ENCODE measurements around the gene NFATC2.

NFATC2 gene

GRCh38 chr20:51449498-51450220 is 92.9 kb downstream of the NFATC2 start:
- no peak for DNase-seq

DNA sequence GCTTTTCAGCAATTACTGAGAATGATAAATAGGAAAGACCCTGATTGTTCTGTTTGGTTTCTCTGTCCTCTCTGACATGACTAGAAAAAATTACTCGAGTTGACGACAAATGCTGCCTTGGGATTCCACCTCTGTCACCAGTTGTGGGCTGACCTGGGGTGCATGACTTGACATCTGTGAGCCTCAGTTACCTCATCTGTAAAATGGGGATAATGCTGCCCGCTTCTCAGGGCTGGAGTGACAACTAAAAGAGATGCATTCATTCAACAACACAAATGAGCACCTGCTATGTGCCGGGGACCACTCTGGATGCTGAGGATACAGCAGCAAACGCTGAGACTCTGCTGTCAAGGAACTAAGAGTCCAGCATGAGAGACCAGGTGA is 94.8 kb downstream of the NFATC2 start:
- no peak for DNase-seq

DNA sequence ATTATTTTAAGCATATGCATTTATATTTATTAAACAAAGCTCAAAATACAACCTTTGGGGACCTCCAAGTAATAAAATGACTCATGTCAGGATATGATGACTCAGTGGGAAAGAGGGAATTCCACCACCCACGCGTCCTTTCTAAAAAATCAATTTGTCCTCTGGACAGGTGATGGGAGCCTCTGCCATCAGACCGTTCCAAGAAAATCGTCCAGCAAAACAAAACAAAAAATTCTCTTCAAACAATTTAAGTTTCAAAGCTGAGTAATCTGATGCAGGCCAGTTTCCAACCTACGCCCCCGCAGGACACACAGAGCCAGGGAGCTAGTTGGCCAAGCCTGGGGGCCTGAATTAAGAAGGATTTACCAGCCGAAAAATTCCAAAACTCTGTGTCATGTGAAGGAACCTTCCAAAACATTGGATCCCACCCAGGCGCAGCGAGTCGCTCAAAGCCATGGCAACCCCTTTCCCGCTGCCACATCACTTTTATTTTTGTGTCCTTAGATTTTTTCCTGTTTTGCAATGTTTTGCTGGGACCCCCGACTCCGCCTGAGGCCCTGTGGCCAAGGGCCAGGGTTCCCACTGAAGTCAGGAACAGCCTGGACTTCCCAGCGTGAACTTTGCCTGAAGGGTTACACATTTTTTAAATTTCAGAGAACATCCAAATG is 95.3 kb downstream of the NFATC2 start:
- DNase-seq: no peak

DNA sequence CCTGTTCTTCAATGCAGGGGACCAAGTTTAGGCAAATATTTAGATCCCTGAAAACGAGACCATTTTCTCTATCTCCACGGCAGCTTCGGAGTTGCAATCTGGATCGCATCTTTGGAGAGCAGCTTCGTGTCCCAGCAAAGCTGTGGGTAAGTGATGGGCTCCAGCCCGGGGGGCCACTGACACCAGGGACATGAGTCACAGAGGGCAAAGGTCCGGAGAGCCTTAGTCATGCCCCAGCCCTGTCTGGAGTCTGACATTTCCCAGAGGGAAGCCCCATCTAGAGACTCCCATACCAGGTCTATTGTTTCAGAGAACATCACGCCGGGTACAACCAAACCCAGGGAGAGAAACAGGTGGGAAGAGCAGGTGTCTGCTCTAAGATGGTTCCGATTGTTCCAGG is 95.9 kb downstream of the NFATC2 start:
- DNase-seq: no peak

DNA sequence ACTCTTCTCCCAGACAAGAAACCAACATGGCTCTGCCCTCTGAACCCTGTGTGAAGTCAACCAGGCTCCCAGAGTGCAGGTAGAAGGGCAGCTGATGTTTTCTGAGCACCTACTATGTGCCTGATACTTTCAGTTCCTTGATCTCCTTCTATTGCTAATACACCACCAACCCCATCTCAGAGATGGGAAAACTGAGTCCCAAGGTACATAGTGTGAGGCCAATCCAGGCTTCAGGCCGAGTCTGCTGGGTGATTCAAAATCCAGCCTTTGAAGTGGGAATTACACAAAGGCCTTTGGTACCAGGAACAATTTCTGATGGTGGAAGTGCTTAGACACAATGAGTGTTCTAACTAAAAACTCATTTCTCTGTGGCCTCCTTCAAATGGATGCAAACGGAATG is 96.3 kb downstream of the NFATC2 start:
- DNase-seq: no peak

DNA sequence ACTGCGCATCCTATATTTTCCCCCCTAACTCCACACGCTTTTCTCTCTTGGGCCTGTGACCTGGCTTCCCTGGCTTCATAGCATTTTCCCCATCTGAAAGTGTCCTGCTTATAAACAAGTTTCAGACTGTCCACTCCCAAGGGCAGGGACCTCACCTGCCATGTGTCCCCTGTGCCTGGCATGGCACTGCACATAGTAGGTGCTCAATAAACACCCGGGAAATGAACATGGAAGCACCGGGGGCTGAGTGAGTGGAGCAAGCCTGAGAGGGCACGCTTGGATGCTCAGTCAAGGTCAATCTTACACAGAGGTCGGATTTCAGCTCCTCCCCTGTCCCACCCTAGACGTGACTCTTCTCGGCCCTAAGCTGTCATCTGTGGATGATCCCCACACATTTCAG is 96.9 kb downstream of the NFATC2 start:
- no peak for DNase-seq

DNA sequence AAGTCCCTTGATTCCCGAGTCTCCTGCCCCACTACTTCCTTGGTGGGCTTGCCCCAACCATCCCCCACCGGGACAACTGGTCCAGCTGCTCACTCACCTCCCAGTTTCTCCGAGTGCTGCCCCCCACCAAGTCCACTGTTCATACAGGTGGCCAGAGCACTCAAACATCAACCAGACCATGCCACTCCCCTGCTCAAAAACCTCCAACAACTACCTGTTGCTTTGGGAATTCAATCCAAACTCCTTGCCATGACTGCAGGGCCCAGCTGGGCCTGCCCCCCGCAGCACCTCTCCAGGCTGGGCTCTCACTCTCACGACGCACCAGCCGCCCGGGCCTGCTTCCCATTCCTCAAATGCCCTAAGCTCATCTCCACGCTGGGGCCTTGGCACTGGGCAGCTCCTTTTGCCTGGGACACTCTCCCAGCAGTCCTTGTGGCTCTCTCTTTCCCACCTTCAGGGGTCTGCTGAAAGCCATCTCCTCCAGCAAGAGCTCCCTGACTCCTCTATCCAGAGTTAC is 97.5 kb downstream of the NFATC2 start:
- no peak for DNase-seq

- DNase-seq: no peak
Measured at GRCh38 chr20:51444467-51444866, 98.1 kb downstream of the NFATC2 start.

DNA sequence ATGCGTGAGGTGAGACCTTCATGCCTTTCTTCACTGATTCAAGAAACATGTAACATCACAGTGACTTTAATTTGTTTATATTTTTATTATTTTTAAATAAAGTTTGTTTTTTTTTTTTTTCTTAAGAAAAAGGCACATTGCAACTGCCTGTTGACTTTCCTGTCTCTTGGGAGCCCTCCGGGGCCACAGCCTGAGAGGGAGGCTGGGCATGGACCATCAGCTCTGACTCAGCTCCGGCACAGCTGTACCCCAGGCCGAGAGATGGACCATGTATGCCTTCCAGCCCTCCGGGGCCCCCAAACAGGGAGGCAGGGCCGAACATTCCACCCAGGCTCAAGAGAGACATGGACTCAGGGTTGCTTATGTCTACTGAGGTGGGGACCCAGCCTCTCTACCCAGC is 99.9 kb downstream of the NFATC2 start:
- no peak for DNase-seq

- no peak for DNase-seq
Measured at GRCh38 chr20:51440589-51440988, 101.9 kb downstream of the NFATC2 start.

GRCh38 chr20:51439160-51439689 is 103.3 kb downstream of the NFATC2 start:
- DNase-seq: no peak

GRCh38 chr20:51438136-51438535 is 104.4 kb downstream of the NFATC2 start:
- no peak for DNase-seq

DNA sequence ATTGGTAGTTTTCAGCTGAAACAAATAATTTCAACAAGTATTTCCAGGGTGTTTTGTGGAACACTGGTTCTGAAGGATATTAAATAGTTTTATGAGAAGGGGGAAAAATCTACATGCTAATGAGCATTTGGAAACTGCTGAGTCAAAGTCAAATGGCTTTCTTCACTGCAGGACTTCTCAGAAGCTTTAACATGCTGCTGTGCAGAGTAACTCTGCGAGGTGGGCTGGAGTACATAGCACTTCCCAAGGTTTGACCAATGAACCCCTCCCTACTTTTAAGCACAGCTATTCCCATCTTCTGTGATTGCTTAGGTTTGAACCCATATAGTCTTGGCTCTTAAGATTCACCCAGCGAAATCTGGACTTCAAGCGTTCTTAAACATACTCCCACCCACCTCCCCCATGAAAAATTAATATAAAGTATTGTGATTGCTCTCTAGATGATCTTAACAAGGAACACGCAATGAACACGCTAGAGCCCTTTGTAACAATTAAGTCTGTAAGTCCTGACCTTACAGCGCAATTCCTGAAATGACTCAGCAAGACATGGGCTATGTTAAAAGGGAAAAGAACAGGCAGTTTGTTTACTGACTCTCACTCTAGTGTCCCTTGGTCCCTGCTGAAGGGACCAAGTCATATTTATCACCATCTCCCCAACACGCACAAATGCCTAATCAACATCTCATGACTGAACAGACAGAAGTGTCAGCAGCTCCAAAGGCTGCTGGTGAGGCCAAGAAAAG is 105.2 kb downstream of the NFATC2 start:
- DNase-seq: no peak

- DNase-seq: no peak
Measured at GRCh38 chr20:51434580-51435247, 107.8 kb downstream of the NFATC2 start.

GRCh38 chr20:51434026-51434425 is 108.5 kb downstream of the NFATC2 start:
- peak; percentile 1 for DNase-seq

DNA sequence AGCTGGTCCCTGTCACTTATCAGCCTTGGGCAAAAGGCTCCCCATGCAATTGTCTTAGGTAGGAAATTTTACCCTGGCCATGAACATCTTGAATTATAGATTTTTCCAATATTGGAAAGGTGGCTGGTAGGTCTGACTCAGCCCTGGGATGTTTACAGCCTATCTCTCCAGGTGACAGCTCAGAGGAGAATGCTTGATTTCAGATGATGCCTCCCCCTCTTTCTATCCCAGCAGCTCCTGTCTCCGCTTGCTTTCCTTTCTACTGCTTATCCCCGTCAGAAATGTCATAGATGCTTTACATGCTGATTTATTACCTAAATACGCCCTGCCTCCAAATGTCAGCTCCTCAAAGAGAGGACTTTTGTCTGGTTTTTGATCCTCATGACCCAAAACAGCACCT is 109.6 kb downstream of the NFATC2 start:
- no peak for DNase-seq

- no peak for DNase-seq
Measured at GRCh38 chr20:51432251-51432784, 110.2 kb downstream of the NFATC2 start.

- DNase-seq: no peak
Measured at GRCh38 chr20:51431321-51431720, 111.2 kb downstream of the NFATC2 start.

DNA sequence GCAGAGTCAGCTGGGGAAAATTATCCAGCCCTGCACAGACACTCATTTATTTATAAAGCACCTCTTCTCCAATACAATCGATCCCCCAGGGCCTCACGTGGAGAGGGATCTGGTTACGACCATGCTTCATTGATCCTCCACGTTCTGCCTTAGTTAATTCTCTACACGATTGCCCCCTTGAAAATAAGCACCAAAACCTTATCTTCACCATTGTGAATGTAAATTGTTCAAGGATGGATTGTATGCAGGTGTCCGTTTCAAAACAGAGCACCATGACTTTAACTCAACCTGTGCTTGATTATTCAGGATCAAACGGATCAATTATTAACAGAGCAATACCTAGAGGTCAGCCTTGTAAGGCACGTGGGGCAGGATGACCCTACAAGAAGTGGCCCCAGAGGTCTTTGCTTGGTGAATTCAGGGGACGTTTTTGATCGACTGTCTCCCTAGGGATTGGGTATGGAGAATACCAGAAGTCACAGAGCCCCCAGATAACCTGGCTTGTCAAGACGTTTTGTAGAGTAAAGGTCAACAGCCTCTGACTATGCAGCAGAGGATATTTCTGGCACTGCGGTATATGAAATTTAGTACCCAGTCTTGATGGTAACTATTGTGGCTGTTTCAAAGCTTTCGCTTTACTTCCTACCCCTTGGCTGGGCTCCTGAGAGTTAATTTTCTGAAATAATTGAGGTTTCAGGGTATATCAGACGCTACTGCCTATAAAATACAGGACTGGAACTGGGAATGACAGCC is 112.1 kb downstream of the NFATC2 start:
- DNase-seq: no peak

- DNase-seq: no peak
Measured at GRCh38 chr20:51429696-51430095, 112.8 kb downstream of the NFATC2 start.

GRCh38 chr20:51429144-51429482 is 113.4 kb downstream of the NFATC2 start:
- DNase-seq: no peak
